ENCODE measurements around the gene ATP6AP1.

DNA sequence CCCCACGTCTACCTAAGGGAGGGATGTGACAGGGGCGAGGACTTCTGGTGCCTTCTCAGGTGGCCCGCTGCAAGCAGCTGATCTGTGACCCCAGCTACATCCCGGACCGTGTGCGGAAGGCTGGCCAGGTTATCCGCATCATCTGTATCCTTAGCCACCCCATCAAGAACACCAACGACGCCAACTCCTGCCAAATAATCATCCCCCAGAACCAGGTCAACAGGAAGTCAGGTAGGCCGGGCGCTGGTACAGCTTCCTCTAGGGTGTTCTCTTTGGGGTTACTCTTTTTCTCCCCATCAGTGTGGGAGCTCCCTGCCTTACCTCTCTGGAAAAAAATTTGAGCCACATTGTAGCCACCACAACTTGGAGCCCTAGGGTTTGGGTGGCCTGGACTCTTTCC is 13.1 kb downstream of the ATP6AP1 start:
- TF ChIP-seq, protein P1, sequence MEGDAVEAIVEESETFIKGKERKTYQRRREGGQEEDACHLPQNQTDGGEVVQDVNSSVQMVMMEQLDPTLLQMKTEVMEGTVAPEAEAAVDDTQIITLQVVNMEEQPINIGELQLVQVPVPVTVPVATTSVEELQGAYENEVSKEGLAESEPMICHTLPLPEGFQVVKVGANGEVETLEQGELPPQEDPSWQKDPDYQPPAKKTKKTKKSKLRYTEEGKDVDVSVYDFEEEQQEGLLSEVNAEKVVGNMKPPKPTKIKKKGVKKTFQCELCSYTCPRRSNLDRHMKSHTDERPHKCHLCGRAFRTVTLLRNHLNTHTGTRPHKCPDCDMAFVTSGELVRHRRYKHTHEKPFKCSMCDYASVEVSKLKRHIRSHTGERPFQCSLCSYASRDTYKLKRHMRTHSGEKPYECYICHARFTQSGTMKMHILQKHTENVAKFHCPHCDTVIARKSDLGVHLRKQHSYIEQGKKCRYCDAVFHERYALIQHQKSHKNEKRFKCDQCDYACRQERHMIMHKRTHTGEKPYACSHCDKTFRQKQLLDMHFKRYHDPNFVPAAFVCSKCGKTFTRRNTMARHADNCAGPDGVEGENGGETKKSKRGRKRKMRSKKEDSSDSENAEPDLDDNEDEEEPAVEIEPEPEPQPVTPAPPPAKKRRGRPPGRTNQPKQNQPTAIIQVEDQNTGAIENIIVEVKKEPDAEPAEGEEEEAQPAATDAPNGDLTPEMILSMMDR (IDR thresholded peaks at IDR 0.05): no peak
- TF ChIP-seq POLR2A (IDR thresholded peaks at IDR 0.05): no peak

All from heart left ventricle (tissue), 13 donors.